Rectal smooth muscle tissue (tissue), 1 donor: ENCODE measurements around the gene LHX3.
"Not testable (repeated sequence)": the region's sequence is repeated elsewhere in the genome, so short reads cannot be mapped to it uniquely, and the experiment has no call there.

Experiments used
- H3K27ac ChIP-seq: one replicate; pipeline ENCODE4 v1.7.0; 2013; ENCODE audit warnings: low read depth, low read length, inconsistent platforms
- H3K27me3 ChIP-seq: one replicate; pipeline ENCODE4 v1.7.0; 2013; ENCODE audit warnings: low read length; ENCODE audit not compliant: control insufficient read depth, insufficient read depth
- H3K36me3 ChIP-seq: one replicate; pipeline ENCODE4 v1.7.0; 2013; ENCODE audit warnings: low read length; ENCODE audit not compliant: control insufficient read depth, insufficient read depth
- H3K4me1 ChIP-seq: one replicate; pipeline ENCODE4 v1.7.0; 2013; ENCODE audit warnings: low read length; ENCODE audit not compliant: control insufficient read depth, insufficient read depth
- H3K4me3 ChIP-seq: one replicate; pipeline ENCODE4 v1.7.0; 2013; ENCODE audit warnings: low read length
- H3K9ac ChIP-seq: one replicate; pipeline ENCODE4 v1.7.0; 2013; ENCODE audit warnings: low read length

The LHX3 gene

DNA sequence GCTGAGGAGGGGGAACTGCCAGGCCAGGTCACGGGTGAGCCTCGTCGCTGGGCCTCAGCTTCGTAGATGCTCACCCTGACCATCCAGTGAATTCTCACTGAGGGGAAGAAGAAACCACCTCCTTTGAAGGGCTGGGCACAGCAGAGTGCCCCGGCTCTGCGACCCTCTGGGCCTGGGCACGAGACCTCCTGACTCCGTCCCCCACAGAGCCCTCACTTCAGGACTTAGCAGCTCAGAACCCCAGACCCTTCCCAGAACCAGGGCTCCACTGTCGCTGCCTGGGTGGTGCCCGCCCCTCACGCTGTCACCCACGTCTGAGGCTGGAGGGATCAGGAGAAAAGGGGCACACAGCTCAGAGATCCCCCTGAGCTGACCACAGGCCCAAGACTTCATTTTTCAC lies 52.0 kb downstream of the LHX3 start:
- Histone ChIP-seq H3K27ac (no peak overlapping the region), H3K9ac (no peak overlapping the region), H3K36me3 (no peaks in the 10 kb centered on the region), H3K4me3 (no peak overlapping the region), H3K4me1 (no peaks in the 10 kb centered on the region), H3K27me3 (peaks cover 6% of the 10 kb centered on the region)

DNA sequence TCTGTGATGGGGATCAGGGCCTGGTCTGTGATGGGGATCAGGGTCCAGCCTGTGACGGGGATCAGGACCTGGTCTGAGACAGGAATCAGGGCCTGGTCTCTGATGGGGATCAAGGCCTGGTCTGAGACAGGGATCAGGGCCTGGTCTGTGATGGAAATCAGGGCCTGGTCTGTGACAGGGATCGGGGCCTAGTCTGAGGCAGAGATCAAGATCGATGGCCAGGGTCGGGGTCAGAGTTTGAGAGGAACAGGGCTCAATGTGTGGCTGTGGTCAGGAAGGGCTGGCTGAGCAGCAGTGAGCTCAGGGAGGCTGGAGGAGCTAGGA lies 52.4 kb downstream of the LHX3 start:
- Histone ChIP-seq H3K4me3 (no peak overlapping the region), H3K27me3 (peaks cover 9% of the 10 kb centered on the region), H3K27ac (no peak overlapping the region), H3K36me3 (no peaks in the 10 kb centered on the region), H3K4me1 (no peaks in the 10 kb centered on the region), H3K9ac (no peak overlapping the region)

DNA sequence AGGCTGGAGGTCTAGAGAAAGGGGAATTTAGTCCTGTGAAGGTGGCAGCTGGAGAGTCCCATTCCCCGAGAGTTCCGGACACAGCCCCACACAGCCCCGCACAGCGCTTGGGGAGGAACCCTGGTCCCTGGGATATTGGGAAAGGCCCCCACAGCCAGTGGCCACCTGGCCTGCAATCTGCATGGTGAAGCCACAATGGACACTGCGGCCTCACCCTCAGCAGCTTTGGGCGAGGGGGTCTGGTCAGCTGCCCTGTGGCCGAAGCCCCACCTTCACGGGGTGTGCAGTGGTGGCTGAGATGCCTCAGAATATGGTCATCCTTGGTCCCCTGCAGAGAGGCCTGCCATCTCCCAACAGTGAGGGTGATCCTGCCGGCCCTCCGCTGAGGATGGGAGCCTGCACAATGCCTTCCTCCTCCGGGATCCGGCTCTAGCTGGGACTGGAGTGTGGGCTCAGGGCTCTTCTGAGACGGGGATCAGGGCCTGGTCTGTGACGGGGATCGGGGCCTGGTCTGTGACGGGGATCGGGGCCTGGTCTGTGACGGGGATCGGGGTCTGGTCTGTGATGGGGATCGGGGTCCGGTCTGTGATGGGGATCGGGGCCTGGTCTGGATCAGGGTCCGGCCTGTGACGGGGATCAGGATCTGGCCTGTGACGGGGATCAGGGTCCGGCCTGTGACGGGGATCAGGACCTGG lies 52.9 kb downstream of the LHX3 start:
- no peak overlapping the region for H3K4me3 ChIP-seq
- no peaks in the 10 kb centered on the region for H3K36me3 ChIP-seq
- H3K9ac ChIP-seq: no peak overlapping the region
- H3K4me1 ChIP-seq: no peaks in the 10 kb centered on the region
- H3K27me3 ChIP-seq: peaks cover 9% of the 10 kb centered on the region
- no peak overlapping the region for H3K27ac ChIP-seq

DNA sequence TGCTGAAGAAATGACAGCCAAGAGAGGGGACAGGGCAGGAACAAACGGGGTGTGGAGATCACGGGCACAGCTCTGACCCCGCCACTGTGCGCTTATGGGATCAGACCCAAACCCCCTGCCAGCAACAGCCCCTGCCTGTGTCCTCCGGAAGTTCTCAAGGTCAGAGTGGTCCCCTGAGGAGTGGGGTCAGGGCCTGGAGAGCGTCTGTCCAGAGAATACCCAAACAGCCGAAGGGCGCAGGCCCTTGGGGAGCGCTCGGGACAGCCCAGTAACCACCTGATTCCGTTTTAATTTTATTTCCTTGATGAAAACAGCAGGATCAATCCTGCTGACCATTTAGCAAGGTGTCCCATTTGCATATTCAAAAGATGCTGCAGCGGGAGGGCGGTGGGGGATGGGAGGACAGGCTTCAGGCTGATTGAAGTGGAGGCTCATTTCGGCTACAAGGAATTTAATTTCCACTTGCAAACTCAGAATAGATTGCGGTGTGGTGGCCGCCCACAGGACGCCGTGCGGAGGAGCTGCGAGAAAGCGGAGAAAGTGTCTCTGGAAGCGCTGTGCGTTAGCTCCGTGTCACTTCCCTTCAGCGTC lies 53.6 kb downstream of the LHX3 start:
- H3K27ac ChIP-seq: no peak overlapping the region
- no peaks in the 10 kb centered on the region for H3K4me1 ChIP-seq
- H3K36me3 ChIP-seq: no peaks in the 10 kb centered on the region
- H3K4me3 ChIP-seq: no peak overlapping the region
- H3K9ac ChIP-seq: no peak overlapping the region
- H3K27me3 ChIP-seq: peaks cover 11% of the 10 kb centered on the region

DNA sequence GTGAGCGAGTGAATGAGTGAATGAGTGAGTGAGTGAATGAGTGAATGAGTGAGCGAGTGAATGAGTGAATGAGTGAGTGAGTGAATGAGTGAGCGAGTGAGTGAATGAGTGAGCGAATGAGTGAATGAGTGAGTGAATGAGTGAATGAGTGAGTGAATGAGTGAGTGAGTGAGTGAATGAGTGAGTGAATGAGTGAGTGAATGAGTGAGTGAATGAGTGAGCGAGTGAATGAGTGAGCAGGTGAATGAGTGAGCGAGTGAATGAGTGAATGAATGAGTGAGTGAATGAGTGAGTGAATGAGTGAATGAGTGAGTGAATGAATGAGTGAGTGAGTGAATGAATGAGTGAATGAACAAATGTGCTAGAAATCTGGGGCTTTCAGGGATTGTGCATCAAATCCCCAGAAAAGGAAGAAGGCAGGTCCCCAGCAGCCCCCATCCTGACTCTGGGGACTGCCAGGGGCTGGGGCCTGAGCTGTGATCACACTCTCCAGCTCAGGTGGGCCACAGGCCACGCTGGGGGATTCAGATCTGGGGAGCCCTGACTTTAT lies 54.2 kb downstream of the LHX3 start:
- H3K4me1 ChIP-seq, H3K36me3 ChIP-seq, H3K27ac ChIP-seq, H3K9ac ChIP-seq, H3K4me3 ChIP-seq: not testable (repeated sequence)
- H3K27me3 ChIP-seq: peaks cover 10% of the 10 kb centered on the region

DNA sequence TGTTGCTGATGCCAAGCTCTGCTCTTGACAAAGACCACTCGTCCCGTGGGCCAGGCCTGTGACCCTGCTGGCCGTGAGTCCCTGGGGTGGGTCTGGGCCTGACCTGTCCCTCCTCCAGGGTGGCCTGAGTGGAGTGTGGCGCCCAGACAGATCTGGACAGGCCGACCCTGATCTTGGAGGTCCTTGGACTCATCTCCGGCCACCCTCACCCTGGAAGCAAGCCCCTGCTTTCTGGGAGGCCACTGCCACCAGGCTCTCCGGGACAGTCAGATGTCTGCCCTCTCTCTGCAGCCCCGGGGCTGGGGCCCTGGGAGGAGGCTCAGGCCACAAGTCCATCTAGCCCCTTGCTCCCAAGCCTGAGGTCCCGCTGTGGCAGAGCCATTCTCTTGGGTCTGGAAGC lies 55.1 kb downstream of the LHX3 start:
- H3K36me3 ChIP-seq: no peaks in the 10 kb centered on the region
- H3K4me1 ChIP-seq: no peaks in the 10 kb centered on the region
- no peak overlapping the region for H3K4me3 ChIP-seq
- H3K9ac ChIP-seq: no peak overlapping the region
- H3K27me3 ChIP-seq: peaks cover 7% of the 10 kb centered on the region
- no peak overlapping the region for H3K27ac ChIP-seq

DNA sequence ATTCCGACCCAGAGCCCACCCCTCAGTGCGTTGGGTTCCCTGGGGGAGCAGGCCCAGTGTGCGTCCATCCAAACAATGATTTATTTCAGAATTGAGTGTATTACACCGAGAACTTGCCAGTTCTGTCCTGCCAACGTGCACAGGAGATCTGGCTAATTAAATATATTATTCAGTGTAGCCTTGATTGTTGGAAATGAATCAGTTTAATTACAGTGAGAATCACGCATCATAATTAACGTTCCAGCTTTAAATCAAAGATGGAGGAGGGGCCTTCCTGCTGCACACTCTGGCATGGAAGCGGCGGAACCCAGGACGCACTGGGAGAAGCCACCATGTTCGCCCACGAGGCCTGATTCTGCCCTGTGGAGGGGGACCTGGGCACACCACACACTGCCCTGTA lies 55.6 kb downstream of the LHX3 start:
- Histone ChIP-seq H3K27ac (no peak overlapping the region), H3K4me1 (no peaks in the 10 kb centered on the region), H3K27me3 (peaks cover 7% of the 10 kb centered on the region)

DNA sequence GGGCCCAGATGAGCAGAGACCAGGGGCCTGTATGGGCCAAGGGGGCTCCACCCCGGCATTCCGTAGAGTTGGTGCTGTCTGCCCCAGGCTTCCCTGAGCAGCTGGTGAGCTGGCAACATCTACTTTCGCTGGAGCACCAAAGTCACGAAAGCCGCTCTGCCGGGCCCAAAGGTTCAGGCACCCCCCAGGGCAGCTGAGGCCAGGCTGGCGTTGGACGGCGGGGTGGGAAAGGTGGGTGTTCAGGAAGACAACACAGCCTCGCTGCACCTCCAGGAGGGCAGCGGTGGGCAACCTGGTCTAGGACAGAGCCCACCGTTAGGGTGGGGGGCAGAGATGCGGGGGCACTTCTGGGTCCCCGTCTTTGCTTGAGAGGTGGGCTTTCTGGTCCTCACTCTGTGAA lies 56.2 kb downstream of the LHX3 start:
- Histone ChIP-seq H3K36me3 (no peaks in the 10 kb centered on the region), H3K4me1 (no peaks in the 10 kb centered on the region), H3K9ac (no peak overlapping the region), H3K4me3 (no peak overlapping the region), H3K27me3 (peaks cover 7% of the 10 kb centered on the region), H3K27ac (no peak overlapping the region)

More for the DNA sequence above, 55.6 kb downstream of the LHX3 start:
- Histone ChIP-seq H3K36me3 (no peaks in the 10 kb centered on the region), H3K9ac (no peak overlapping the region), H3K4me3 (no peak overlapping the region)

DNA sequence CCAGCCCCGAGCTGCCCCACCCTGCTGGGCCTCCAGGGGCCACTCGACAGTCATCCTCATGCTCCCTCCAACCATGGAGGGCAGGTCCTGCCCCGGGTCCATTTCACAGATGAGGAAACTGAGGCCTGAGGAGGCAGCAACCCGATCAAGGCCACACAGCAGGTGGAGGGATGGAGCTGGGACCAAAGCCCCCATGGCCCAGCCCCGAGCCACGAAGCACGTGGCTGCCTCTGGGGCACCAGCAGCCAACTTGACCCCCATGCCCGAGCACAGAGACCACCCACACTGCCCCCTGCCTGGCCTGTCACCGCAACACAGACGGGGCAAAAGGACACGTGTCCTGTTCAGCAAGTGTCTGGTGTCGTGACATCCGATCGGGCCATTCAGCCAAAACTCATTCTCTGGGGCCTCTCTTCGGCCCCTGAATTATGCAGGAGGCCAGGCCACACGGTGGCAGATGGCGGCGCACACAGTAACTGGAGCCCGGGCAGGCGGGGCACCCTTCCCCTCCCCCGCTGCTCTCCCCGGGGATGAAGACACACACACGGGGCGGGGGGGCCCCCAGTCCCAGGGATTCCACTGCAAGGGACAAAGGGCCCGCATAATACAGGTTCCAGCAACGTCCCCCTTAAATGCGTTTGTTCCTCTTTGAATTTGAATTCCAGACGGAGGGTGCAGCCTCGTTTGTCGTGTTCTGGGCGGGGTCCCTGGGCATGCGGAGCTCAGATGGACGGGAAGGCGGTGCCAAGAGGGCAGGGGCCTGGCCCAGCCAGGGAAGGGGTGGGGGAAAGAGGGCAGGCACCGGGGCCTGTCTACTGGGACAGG lies 56.8 kb downstream of the LHX3 start:
- Histone ChIP-seq H3K4me3 (no peak overlapping the region), H3K4me1 (no peaks in the 10 kb centered on the region), H3K36me3 (no peaks in the 10 kb centered on the region), H3K27ac (no peak overlapping the region), H3K27me3 (peaks cover 8% of the 10 kb centered on the region), H3K9ac (no peak overlapping the region)

DNA sequence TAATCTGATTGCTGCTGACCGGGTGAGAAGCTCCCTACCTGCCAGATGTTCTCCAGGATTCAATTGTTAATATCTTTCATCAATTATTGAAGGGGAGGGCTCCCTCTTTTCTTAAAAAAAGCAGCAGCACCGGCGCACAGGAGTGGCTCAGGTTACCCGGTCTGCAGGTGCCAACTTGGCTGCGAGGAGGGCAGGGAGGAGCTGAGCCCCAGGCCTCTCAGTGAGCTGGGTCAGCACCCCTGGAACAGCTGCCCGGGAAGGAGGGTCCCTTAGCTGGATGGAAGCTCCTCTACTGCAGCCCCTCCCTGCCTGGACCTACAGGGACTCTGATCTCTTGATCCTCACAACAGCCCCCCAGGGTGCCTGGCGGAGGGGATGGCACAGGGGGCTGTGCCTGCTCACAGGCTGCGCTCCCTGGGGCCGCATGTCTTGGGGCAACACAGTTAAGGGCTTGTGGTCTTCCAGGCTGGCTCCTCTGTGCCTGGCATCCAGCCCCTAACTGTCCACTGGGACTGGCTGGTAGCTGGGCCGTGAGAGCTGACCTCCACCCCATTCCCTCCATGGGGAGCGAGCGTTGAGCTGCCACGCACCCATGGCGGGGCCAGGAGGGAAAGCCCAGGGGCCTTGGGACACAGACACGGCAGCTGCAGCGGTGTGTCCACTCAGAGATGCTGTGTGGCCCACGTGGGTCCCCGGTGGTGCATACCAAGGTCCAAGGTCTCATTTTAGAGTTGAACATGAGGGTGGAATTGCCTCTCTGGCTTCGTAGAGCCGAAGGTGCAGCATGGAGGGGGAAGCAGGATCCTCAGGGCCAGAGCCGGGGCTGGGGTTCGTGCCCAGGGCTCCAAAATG lies 57.7 kb downstream of the LHX3 start:
- Histone ChIP-seq H3K9ac (no peak overlapping the region), H3K4me3 (no peak overlapping the region), H3K4me1 (no peaks in the 10 kb centered on the region), H3K36me3 (no peaks in the 10 kb centered on the region), H3K27me3 (peaks cover 9% of the 10 kb centered on the region), H3K27ac (no peak overlapping the region)
